ENCODE data around the gene CLCN6. TPM values are rescaled to one million over a fixed set of nuclear protein-coding genes. Genes with fewer than 3 reads are reported as not detected.
A peak's percentile ranks its signal among the peaks of the same experiment; 100 is the strongest.

The CLCN6 gene
- total and polyA plus RNA-seq, 2 of the 13 experiments (the other 11 are each of a cell fraction or from before 2014, with no cell fraction given), result 14.9 to 19.3 TPM

GRCh38 chr1:11858968-11859871, 53.2 kb downstream of the CLCN6 start (continued):
- TF ChIP-seq ZBTB14 (CRISPR knock-in tag; IDR thresholded peaks at IDR 0.05), result no peak
- TF ChIP-seq REST (IDR thresholded peaks at IDR 0.05; ENCODE audit: borderline replicate concordance in 1 of 2, low read depth in 1 of 2, low read length in 2 of 2), result peak; percentile 99 to 100
- TF ChIP-seq, protein P1, sequence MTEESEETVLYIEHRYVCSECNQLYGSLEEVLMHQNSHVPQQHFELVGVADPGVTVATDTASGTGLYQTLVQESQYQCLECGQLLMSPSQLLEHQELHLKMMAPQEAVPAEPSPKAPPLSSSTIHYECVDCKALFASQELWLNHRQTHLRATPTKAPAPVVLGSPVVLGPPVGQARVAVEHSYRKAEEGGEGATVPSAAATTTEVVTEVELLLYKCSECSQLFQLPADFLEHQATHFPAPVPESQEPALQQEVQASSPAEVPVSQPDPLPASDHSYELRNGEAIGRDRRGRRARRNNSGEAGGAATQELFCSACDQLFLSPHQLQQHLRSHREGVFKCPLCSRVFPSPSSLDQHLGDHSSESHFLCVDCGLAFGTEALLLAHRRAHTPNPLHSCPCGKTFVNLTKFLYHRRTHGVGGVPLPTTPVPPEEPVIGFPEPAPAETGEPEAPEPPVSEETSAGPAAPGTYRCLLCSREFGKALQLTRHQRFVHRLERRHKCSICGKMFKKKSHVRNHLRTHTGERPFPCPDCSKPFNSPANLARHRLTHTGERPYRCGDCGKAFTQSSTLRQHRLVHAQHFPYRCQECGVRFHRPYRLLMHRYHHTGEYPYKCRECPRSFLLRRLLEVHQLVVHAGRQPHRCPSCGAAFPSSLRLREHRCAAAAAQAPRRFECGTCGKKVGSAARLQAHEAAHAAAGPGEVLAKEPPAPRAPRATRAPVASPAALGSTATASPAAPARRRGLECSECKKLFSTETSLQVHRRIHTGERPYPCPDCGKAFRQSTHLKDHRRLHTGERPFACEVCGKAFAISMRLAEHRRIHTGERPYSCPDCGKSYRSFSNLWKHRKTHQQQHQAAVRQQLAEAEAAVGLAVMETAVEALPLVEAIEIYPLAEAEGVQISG (CRISPR knock-in tag; IDR thresholded peaks at IDR 0.05), result peak; percentile 90
- peak; percentile 92; the same call in 2 of the 3 replicates for TF ChIP-seq MXI1 (IDR thresholded peaks at IDR 0.05; ENCODE audit: borderline replicate concordance, low read depth, low read length)
- peak; percentile 82; the same call in 1 of the 2 replicates for TF ChIP-seq ZNF776 (CRISPR knock-in tag; IDR thresholded peaks at IDR 0.05)
- no peak for TF ChIP-seq GTF2F1 (IDR thresholded peaks at IDR 0.05; ENCODE audit: low read length)
- TF ChIP-seq, protein P2, sequence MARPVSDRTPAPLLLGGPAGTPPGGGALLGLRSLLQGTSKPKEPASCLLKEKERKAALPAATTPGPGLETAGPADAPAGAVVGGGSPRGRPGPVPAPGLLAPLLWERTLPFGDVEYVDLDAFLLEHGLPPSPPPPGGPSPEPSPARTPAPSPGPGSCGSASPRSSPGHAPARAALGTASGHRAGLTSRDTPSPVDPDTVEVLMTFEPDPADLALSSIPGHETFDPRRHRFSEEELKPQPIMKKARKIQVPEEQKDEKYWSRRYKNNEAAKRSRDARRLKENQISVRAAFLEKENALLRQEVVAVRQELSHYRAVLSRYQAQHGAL (CRISPR knock-in tag; IDR thresholded peaks at IDR 0.05; ENCODE audit: not compliant biosample characterization), result peak; percentile 97
- peak; percentile 46; the same call in 1 of the 2 replicates for TF ChIP-seq MTA1 (CRISPR knock-in tag; IDR thresholded peaks at IDR 0.05; ENCODE audit: borderline replicate concordance)
- peak; percentile 86; the same call in 1 of the 2 replicates for TF ChIP-seq DZIP1 (CRISPR knock-in tag; IDR thresholded peaks at IDR 0.05)
- TF ChIP-seq ONECUT2 (CRISPR knock-in tag; IDR thresholded peaks at IDR 0.05), result peak; percentile 74
- no peak for TF ChIP-seq SCMH1 (CRISPR knock-in tag; IDR thresholded peaks at IDR 0.05; ENCODE audit: borderline replicate concordance)
- no peak for TF ChIP-seq NCOR1 (IDR thresholded peaks at IDR 0.05; ENCODE audit: borderline replicate concordance, low read length)
- no peak for TF ChIP-seq SMARCC2 (IDR thresholded peaks at IDR 0.05)

Data from HepG2 (cell line).